GM23338 (cell line): ENCODE measurements around the gene FERMT3. TPM values are rescaled to one million over a fixed set of nuclear protein-coding genes. Genes with fewer than 3 reads are reported as not detected.

Experiments used
- ATAC-seq: fragments of 200-7000 bp; cut with Tn5 transposase; 3 replicates; pipeline ENCODE4 v1.9.1; 2020
- DNase-seq: peaks from one replicate; pipeline ENCODE4 v3.0.0-alpha.2; 2015; ENCODE audit warnings: low spot score
- H2AFZ ChIP-seq: fragments of 200-600 bp; sonication (generic); 2 replicates; pipeline ENCODE4 v1.8.0; 2016; ENCODE audit warnings: antibody characterized with exemption, mild to moderate bottlenecking, moderate library complexity
- H3F3A ChIP-seq: fragments of 200-600 bp; sonication (generic); replicated peaks from 2 replicates; pipeline ENCODE4 v1.8.0; 2017; ENCODE audit warnings: antibody characterized with exemption, mixed run types, low read depth
- H3K27ac ChIP-seq: fragments of 200-600 bp; sonication (generic); 2 replicates; pipeline ENCODE4 v1.6.1; 2016; ENCODE audit warnings: low read depth
- H3K27me3 ChIP-seq: fragments of 200-600 bp; sonication (generic); 2 replicates; pipeline ENCODE4 v1.8.0; 2016; ENCODE audit warnings: mild to moderate bottlenecking, mixed run types, moderate library complexity; ENCODE audit not compliant: insufficient read depth
- H3K36me3 ChIP-seq: fragments of 200-600 bp; sonication (generic); 2 replicates; pipeline ENCODE4 v1.8.0; 2016; ENCODE audit warnings: mild to moderate bottlenecking; ENCODE audit not compliant: insufficient read depth
- H3K4me1 ChIP-seq: fragments of 200-600 bp; sonication (generic); 2 replicates; pipeline ENCODE4 v1.8.0; 2016; ENCODE audit warnings: mild to moderate bottlenecking, moderate library complexity; ENCODE audit not compliant: insufficient read depth
- H3K4me2 ChIP-seq: fragments of 200-600 bp; sonication (generic); 2 replicates; pipeline ENCODE4 v1.7.1; 2017; ENCODE audit warnings: mixed run types
- H3K4me3 ChIP-seq: fragments of 200-600 bp; sonication (generic); 2 replicates; pipeline ENCODE4 v1.6.1; 2016; ENCODE audit warnings: mixed run types
- H3K79me2 ChIP-seq: fragments of 200-600 bp; sonication (generic); replicated peaks from 2 replicates; pipeline ENCODE4 v1.8.0; 2017; ENCODE audit warnings: mild to moderate bottlenecking; ENCODE audit not compliant: insufficient read depth
- H3K9me2 ChIP-seq: fragments of 200-600 bp; sonication (generic); 2 replicates; pipeline ENCODE4 v1.8.0; 2017; ENCODE audit not compliant: insufficient read depth
- H4K20me1 ChIP-seq: fragments of 200-600 bp; sonication (generic); replicated peaks from 2 replicates; pipeline ENCODE4 v1.8.0; 2017; ENCODE audit warnings: mild to moderate bottlenecking; ENCODE audit not compliant: insufficient read depth
- H3K27ac Mint-ChIP-seq: 2 replicates; pipeline ENCODE4 v1.8.0; 2020; ENCODE audit warnings: inconsistent platforms, mild to moderate bottlenecking, moderate library complexity, mixed read lengths
- H3K27me3 Mint-ChIP-seq: 3 replicates; pipeline ENCODE4 v1.8.0; 2022; ENCODE audit warnings: low read depth, mild to moderate bottlenecking, moderate library complexity, mixed read lengths, inconsistent platforms; ENCODE audit not compliant: insufficient read depth, poor library complexity
- H3K36me3 Mint-ChIP-seq: 3 replicates; pipeline ENCODE4 v1.8.0; 2021; ENCODE audit warnings: low read depth, mild to moderate bottlenecking, inconsistent platforms, moderate library complexity, mixed read lengths
- H3K4me1 Mint-ChIP-seq: 3 replicates; pipeline ENCODE4 v1.8.0; 2020; ENCODE audit warnings: mild to moderate bottlenecking, inconsistent platforms, mixed read lengths
- H3K4me3 Mint-ChIP-seq: 3 replicates; pipeline ENCODE4 v1.8.0; 2021; ENCODE audit warnings: moderate library complexity, mild to moderate bottlenecking, inconsistent platforms, mixed read lengths
- H3K9me3 Mint-ChIP-seq: 3 replicates; pipeline ENCODE4 v1.8.0; 2020; ENCODE audit warnings: moderate library complexity, mild to moderate bottlenecking, inconsistent platforms, mixed read lengths
- EZH2 ChIP-seq: fragments of 200-600 bp; sonication (generic); IDR thresholded peaks from one replicate; pipeline ENCODE4 v1.8.0; 2017; ENCODE audit warnings: antibody characterized with exemption, mild to moderate bottlenecking, low read depth; ENCODE audit not compliant: unreplicated experiment
- EZH2phosphoT487 ChIP-seq: fragments of 200-600 bp; sonication (generic); IDR thresholded peaks from one replicate; pipeline ENCODE4 v1.8.1; 2018; ENCODE audit warnings: antibody characterized with exemption; ENCODE audit not compliant: unreplicated experiment
- JUNB ChIP-seq: IDR thresholded peaks from one replicate; pipeline ENCODE4 v1.6.1; 2016; ENCODE audit warnings: antibody characterized with exemption; ENCODE audit not compliant: unreplicated experiment
- POLR2AphosphoS5 ChIP-seq: IDR thresholded peaks from 2 replicates; pipeline ENCODE4 v1.6.1; 2016; ENCODE audit warnings: antibody characterized with exemption, low read depth
- REST ChIP-seq: IDR thresholded peaks from one replicate; pipeline ENCODE4 v1.6.1; 2018; ENCODE audit warnings: antibody characterized with exemption; ENCODE audit not compliant: unreplicated experiment
- STAT1 ChIP-seq: IDR thresholded peaks from one replicate; pipeline ENCODE4 v1.6.1; 2016; ENCODE audit warnings: antibody characterized with exemption; ENCODE audit not compliant: unreplicated experiment
- ZNF114 ChIP-seq: fragments of 250-450 bp; sonication (Bioruptor Pico); IDR thresholded peaks from 2 replicates; pipeline ENCODE4 v1.5.0; 2020; ENCODE audit warnings: mild to moderate bottlenecking, moderate library complexity
- ZNF331 ChIP-seq: fragments of 250-450 bp; sonication (Bioruptor Pico); IDR thresholded peaks from 2 replicates; pipeline ENCODE4 v1.5.0; 2020; ENCODE audit warnings: low read depth, mild to moderate bottlenecking, moderate library complexity
- ZNF462 ChIP-seq: fragments of 250-450 bp; sonication (Bioruptor Pico); IDR thresholded peaks from 2 replicates; pipeline ENCODE4 v1.5.0; 2020; ENCODE audit warnings: mild to moderate bottlenecking, moderate library complexity
- polyA plus RNA-seq: library from polyadenylated mRNA; unstranded; fragments of >200 nt; fragmentation: Nextera tagmentation; extraction: Ambion mirVana; gene quantifications from 2 replicates; pipeline ENCODE4 v1.2.1, GENCODE V29; 2016
- total RNA-seq: library from RNA; depleted of rRNA; stranded (reverse); fragments of >200 nt; shearing (Covaris generic); gene quantifications from 2 replicates; pipeline ENCODE4 v1.2.3, GENCODE V29; 2014

The FERMT3 gene
- total and polyA plus RNA-seq, 2 experiments from 2014 or later = 1.5 to 1.6 TPM

- no peaks in the 10 kb centered on the region for H4K20me1 ChIP-seq
- Mint-ChIP-seq H3K27me3 (peaks cover 22% of the 10 kb centered on the region), H3K36me3 (peaks cover 3% of the 10 kb centered on the region; the same call in 1 of the 3 replicates), H3K4me1 (peaks cover 24% of the 10 kb centered on the region; the same call in 2 of the 3 replicates), H3K4me3 (peak overlapping the region; percentile 83), H3K9me3 (no peaks in the 10 kb centered on the region), H3K27ac (no peak overlapping the region)
- TF ChIP-seq ZNF462 (CRISPR knock-in tag) (no peak), EZH2phosphoT487 (no peak), ZNF331 (CRISPR knock-in tag) (no peak), REST (no peak), EZH2 (no peak), ZNF114 (CRISPR knock-in tag) (no peak), STAT1 (no peak), JUNB (no peak), POLR2AphosphoS5 (no peak)
- no peaks in the 10 kb centered on the region for H3K9me2 ChIP-seq
- H3K4me1 ChIP-seq = peaks cover 17% of the 10 kb centered on the region; the same call in 1 of the 2 replicates
- no peaks in the 10 kb centered on the region for H3K36me3 ChIP-seq
- peaks cover 23% of the 10 kb centered on the region; the same call in 1 of the 2 replicates for H3K27me3 ChIP-seq
- H3K27ac ChIP-seq = no peak overlapping the region
- DNase-seq (no peak), ATAC-seq (no peak)
- peak overlapping the region; percentile 94 for H3K4me3 ChIP-seq
- H2AFZ ChIP-seq = no peak overlapping the region
- H3K79me2 ChIP-seq = no peaks in the 10 kb centered on the region; the same call in 1 of the 2 replicates
- H3K4me2 ChIP-seq = peak overlapping the region; percentile 96
- H3F3A ChIP-seq = peaks cover 13% of the 10 kb centered on the region
Observed at GRCh38 chr11:64229090-64229743, 22.7 kb downstream of the FERMT3 start.
